ENCODE data around the gene NRP2.

GRCh38 chr2:205687641-205687956 lies 5.3 kb downstream of the NRP2 start:
- TF ChIP-seq ISL1 (CRISPR knock-in tag; IDR thresholded peaks at IDR 0.05): no peak
- no peak for TF ChIP-seq PATZ1 (CRISPR knock-in tag; IDR thresholded peaks at IDR 0.05; ENCODE audit: borderline replicate concordance)
- TF ChIP-seq PPARA (CRISPR knock-in tag; IDR thresholded peaks at IDR 0.05; ENCODE audit: borderline replicate concordance): no peak
- TF ChIP-seq ZNF8 (CRISPR knock-in tag; IDR thresholded peaks at IDR 0.05): no peak
- TF ChIP-seq ZNF70 (CRISPR knock-in tag; IDR thresholded peaks at IDR 0.05): no peak
- no peak for TF ChIP-seq BACH2 (CRISPR knock-in tag; IDR thresholded peaks at IDR 0.05; ENCODE audit: borderline replicate concordance)
- no peak for TF ChIP-seq OSR1 (CRISPR knock-in tag; IDR thresholded peaks at IDR 0.05)
- no peak for TF ChIP-seq ZFP30 (CRISPR knock-in tag; IDR thresholded peaks at IDR 0.05)
- no peak for TF ChIP-seq TSHZ2 (CRISPR knock-in tag; IDR thresholded peaks at IDR 0.05)
- no peak for TF ChIP-seq RARB (CRISPR knock-in tag; IDR thresholded peaks at IDR 0.05)
- TF ChIP-seq CREB5 (CRISPR knock-in tag; IDR thresholded peaks at IDR 0.05; ENCODE audit: low read depth): no peak
